ENCODE data around the gene PLLP. TPM values are rescaled to one million over a fixed set of nuclear protein-coding genes. Genes with fewer than 3 reads are reported as not detected.

The PLLP gene
- total and polyA plus RNA-seq, 9 of the 15 experiments (the other 6 are each of a cell fraction or from before 2014, with no cell fraction given) = 0.09 to 0.96 (median 0.27) TPM

DNA sequence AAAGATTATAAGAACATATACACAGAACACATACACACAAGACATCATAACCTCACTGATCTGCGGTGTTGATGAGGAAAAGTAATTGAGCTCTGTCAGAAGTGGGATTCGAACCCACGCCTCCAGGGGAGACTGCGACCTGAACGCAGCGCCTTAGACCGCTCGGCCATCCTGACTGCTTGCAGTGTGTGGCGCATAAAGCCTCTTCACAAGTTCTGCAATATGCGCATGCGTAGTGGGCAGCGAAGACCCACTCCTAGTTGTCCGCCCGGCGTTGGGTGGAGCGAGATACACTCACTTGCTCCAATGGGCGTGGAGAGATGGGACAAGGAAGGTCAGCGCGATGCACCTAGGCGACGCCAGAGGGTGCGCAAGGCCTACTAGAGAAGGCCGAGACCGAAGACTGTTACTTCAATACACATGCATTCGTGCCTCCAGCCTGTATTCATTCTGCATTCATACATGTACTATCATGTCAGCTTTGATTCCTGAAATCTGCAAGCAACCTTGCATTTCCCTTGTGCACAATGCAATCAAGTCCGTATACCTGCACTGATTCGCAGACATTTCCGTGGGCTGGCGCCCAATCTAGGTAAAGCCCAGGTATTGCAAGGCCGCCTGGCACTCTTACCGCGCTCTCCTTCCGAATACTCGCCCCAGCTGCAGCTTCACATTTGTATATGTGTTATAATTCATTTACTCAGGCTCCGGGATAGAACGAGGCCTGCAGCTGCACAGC, 16.1 kb upstream of the PLLP start (continued):
- TF ChIP-seq, protein P1, sequence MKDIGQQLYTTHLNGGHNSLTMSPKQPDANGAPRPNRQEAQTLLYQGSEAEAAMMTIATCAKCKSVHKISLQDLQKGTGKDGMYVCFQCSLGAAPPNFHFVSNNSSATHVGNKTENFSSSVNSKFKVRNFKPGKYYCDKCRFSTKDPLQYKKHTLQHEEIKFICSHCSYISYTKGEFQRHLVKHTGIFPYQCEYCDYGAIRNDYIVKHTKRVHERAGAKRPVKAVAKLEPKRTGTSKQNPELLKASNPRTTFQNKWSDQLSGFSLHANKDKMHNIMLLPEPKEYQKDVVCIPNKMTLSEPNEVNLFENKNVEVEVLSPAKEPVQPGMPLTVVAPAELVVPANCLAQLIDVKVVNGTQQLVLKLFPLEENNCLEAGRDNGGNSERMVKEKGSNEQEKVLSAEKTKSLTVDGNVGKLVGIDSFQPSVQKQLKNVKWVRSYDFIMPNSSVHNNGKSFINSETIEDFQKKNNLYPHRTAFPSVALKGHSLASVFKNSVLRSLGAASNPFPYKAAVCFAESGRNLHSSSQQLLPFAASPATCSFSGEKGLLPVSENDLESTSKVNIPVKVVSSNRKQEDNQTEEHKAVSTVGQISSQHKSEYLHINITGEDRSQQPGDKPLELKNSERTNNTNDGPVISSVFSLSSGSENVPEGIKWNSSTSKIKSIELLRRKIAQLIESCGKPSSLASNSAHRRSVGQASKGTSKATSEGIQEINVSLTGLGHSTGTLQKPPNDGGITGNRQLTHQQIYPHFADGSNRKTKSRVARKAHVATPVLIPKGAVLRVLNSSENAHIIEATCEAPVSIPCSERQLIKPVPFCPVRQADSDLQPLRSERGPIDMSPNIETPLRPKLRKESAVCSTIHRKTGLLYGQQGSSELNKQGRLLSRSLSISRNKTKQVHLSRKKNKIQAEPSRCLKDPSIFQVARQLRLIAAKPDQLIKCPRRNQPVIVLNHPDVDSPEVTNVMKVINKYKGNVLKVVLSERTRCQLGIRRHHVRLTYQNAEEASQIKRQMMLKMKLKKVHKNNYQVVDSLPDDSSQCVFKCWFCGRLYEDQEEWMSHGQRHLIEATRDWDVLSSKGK (CRISPR knock-in tag; IDR thresholded peaks at IDR 0.05) = no peak
- peak; percentile 99 for TF ChIP-seq SMC3 (conservative IDR thresholded peaks at IDR 0.05; ENCODE audit: insufficient read depth, low read depth, low read length)
- TF ChIP-seq CEBPG (CRISPR knock-in tag; IDR thresholded peaks at IDR 0.05) = no peak
- TF ChIP-seq CEBPG (tag; conservative IDR thresholded peaks at IDR 0.05 in 1 of 2, IDR thresholded peaks at IDR 0.05 in 1 of 2) = no peak
- TF ChIP-seq PTTG1 (tag; IDR thresholded peaks at IDR 0.05; ENCODE audit: low read depth) = no peak
- no peak for TF ChIP-seq ZNF239 (CRISPR knock-in tag; IDR thresholded peaks at IDR 0.05)
- TF ChIP-seq, protein P2, sequence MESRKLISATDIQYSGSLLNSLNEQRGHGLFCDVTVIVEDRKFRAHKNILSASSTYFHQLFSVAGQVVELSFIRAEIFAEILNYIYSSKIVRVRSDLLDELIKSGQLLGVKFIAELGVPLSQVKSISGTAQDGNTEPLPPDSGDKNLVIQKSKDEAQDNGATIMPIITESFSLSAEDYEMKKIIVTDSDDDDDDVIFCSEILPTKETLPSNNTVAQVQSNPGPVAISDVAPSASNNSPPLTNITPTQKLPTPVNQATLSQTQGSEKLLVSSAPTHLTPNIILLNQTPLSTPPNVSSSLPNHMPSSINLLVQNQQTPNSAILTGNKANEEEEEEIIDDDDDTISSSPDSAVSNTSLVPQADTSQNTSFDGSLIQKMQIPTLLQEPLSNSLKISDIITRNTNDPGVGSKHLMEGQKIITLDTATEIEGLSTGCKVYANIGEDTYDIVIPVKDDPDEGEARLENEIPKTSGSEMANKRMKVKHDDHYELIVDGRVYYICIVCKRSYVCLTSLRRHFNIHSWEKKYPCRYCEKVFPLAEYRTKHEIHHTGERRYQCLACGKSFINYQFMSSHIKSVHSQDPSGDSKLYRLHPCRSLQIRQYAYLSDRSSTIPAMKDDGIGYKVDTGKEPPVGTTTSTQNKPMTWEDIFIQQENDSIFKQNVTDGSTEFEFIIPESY (CRISPR knock-in tag; IDR thresholded peaks at IDR 0.05) = peak; percentile 86
- TF ChIP-seq RB1 (IDR thresholded peaks at IDR 0.05; ENCODE audit: low read depth) = peak; percentile 86; the same call in 1 of the 2 replicates
- TF ChIP-seq, protein P3, sequence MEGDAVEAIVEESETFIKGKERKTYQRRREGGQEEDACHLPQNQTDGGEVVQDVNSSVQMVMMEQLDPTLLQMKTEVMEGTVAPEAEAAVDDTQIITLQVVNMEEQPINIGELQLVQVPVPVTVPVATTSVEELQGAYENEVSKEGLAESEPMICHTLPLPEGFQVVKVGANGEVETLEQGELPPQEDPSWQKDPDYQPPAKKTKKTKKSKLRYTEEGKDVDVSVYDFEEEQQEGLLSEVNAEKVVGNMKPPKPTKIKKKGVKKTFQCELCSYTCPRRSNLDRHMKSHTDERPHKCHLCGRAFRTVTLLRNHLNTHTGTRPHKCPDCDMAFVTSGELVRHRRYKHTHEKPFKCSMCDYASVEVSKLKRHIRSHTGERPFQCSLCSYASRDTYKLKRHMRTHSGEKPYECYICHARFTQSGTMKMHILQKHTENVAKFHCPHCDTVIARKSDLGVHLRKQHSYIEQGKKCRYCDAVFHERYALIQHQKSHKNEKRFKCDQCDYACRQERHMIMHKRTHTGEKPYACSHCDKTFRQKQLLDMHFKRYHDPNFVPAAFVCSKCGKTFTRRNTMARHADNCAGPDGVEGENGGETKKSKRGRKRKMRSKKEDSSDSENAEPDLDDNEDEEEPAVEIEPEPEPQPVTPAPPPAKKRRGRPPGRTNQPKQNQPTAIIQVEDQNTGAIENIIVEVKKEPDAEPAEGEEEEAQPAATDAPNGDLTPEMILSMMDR (IDR thresholded peaks at IDR 0.05 in 2 of 3, conservative IDR thresholded peaks at IDR 0.05 in 1 of 3; ENCODE audit: insufficient read depth in 2 of 3, low read depth in 1 of 3, low read length in 3 of 3) = peak; percentile 96 to 99 (median 99)
- TF ChIP-seq ZNF764 (CRISPR knock-in tag; IDR thresholded peaks at IDR 0.05; ENCODE audit: low read depth) = peak; percentile 85; the same call in 1 of the 2 replicates
- TF ChIP-seq NUFIP1 (IDR thresholded peaks at IDR 0.05; ENCODE audit: partially characterized antibody) = no peak
- 0 out of 2 replicates have a peak, but pooled peaks have one; percentile 35 for TF ChIP-seq GATAD2B (IDR thresholded peaks at IDR 0.05; ENCODE audit: borderline replicate concordance)
- TF ChIP-seq, protein P4, sequence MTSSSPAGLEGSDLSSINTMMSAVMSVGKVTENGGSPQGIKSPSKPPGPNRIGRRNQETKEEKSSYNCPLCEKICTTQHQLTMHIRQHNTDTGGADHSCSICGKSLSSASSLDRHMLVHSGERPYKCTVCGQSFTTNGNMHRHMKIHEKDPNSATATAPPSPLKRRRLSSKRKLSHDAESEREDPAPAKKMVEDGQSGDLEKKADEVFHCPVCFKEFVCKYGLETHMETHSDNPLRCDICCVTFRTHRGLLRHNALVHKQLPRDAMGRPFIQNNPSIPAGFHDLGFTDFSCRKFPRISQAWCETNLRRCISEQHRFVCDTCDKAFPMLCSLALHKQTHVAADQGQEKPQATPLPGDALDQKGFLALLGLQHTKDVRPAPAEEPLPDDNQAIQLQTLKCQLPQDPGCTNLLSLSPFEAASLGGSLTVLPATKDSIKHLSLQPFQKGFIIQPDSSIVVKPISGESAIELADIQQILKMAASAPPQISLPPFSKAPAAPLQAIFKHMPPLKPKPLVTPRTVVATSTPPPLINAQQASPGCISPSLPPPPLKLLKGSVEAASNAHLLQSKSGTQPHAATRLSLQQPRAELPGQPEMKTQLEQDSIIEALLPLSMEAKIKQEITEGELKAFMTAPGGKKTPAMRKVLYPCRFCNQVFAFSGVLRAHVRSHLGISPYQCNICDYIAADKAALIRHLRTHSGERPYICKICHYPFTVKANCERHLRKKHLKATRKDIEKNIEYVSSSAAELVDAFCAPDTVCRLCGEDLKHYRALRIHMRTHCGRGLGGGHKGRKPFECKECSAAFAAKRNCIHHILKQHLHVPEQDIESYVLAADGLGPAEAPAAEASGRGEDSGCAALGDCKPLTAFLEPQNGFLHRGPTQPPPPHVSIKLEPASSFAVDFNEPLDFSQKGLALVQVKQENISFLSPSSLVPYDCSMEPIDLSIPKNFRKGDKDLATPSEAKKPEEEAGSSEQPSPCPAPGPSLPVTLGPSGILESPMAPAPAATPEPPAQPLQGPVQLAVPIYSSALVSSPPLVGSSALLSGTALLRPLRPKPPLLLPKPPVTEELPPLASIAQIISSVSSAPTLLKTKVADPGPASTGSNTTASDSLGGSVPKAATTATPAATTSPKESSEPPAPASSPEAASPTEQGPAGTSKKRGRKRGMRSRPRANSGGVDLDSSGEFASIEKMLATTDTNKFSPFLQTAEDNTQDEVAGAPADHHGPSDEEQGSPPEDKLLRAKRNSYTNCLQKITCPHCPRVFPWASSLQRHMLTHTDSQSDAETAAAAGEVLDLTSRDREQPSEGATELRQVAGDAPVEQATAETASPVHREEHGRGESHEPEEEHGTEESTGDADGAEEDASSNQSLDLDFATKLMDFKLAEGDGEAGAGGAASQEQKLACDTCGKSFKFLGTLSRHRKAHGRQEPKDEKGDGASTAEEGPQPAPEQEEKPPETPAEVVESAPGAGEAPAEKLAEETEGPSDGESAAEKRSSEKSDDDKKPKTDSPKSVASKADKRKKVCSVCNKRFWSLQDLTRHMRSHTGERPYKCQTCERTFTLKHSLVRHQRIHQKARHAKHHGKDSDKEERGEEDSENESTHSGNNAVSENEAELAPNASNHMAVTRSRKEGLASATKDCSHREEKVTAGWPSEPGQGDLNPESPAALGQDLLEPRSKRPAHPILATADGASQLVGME (CRISPR knock-in tag; IDR thresholded peaks at IDR 0.05) = no peak

Measured in K562 (cell line).